Endothelial cell of umbilical vein (primary cell): Measurements from ENCODE around the gene CWC27. TPM values are rescaled to one million over a fixed set of nuclear protein-coding genes. Genes with fewer than 3 reads are reported as not detected.

ENCODE experiments used
- BruUV-seq: library from RNA; stranded (reverse); fragments of 400-500 nt; replicated peaks from 2 replicates; lab custom pipeline; 2021; lab: Mats Ljungman, UMichigan
- CTCF ChIA-PET: fragments of 300-600, 350-600 bp; sonication (Branson Sonifier 250); formaldehyde crosslinking; loops from one replicate; lab custom pipeline; 2021; ENCODE audit warnings: antibody characterized with exemption, inconsistent platforms; lab: Charles Lee
- POLR2A ChIA-PET: fragments of 300-600, 350-600 bp; sonication (Branson Sonifier 250); formaldehyde crosslinking; loops from one replicate; lab custom pipeline; 2021; ENCODE audit warnings: antibody characterized with exemption, inconsistent platforms; lab: Charles Lee
- DNase-seq: peaks from one replicate; pipeline ENCODE4 v3.0.0-alpha.2; 2011; ENCODE audit warnings: low read depth, low spot score
- FAIRE-seq: peaks from 2 replicates; lab custom pipeline; 2011; peaks lifted over from hg19 to GRCh38; lab: Jason Lieb, UNC
- H2AFZ ChIP-seq: 2 replicates; pipeline ENCODE4 v1.6.0; 2012; ENCODE audit warnings: low read depth, low read length, control low read depth, inconsistent platforms
- H3K27ac ChIP-seq: 2 replicates; pipeline ENCODE4 v1.5.1; 2011; ENCODE audit warnings: low read depth, mild to moderate bottlenecking, control low read depth, low read length, moderate library complexity; ENCODE audit not compliant: insufficient read depth
- H3K27me3 ChIP-seq, 2 experiments: 2 replicates each; pipeline versions ENCODE4 v1.6.0 to v1.6.1; 2011; ENCODE audit warnings: low read length in 2 of 2, mixed read lengths in 1 of 2; ENCODE audit not compliant: control insufficient read depth in 2 of 2, insufficient read depth in 2 of 2
- H3K36me3 ChIP-seq, 2 experiments: 2 replicates in 1 of 2; 3 replicates in 1 of 2; pipeline ENCODE4 v1.5.1; 2011; ENCODE audit warnings: low read length in 2 of 2, mild to moderate bottlenecking in 1 of 2, moderate library complexity in 1 of 2; ENCODE audit not compliant: control insufficient read depth in 2 of 2, insufficient read depth in 2 of 2; ENCODE audit errors: extremely low read depth in 1 of 2
- H3K4me1 ChIP-seq: 3 replicates; pipeline ENCODE4 v1.5.1; 2011; ENCODE audit warnings: mild to moderate bottlenecking, low read length; ENCODE audit not compliant: control insufficient read depth, insufficient read depth; ENCODE audit errors: extremely low read depth
- H3K4me2 ChIP-seq: 2 replicates; pipeline ENCODE4 v1.6.1; 2011; ENCODE audit warnings: low read length, control low read depth, mixed read lengths; ENCODE audit not compliant: insufficient read depth
- H3K4me3 ChIP-seq, 3 experiments: fragments of 200-600 bp in 1 of 3; sonication (generic), shearing (Covaris generic) in 1 of 3; replicated peaks in 1 of 3; 2 replicates each; pipeline ENCODE4 v1.5.1; 2011 to 2016; ENCODE audit warnings: control low read depth in 3 of 3, low read length in 3 of 3, mild to moderate bottlenecking in 2 of 3, inconsistent platforms in 1 of 3, low read depth in 1 of 3, moderate library complexity in 1 of 3; ENCODE audit not compliant: insufficient read depth in 1 of 3
- H3K79me2 ChIP-seq: 2 replicates; pipeline ENCODE4 v1.6.0; 2012; ENCODE audit warnings: low read length, inconsistent platforms; ENCODE audit not compliant: control insufficient read depth, insufficient read depth
- H3K9ac ChIP-seq: replicated peaks from 2 replicates; pipeline ENCODE3; 2011; ENCODE audit warnings: low read length, control low read depth; ENCODE audit not compliant: insufficient read depth; ENCODE audit errors: extremely low read depth
- H3K9me1 ChIP-seq: replicated peaks from 3 replicates; pipeline ENCODE4 v1.6.0; 2011; ENCODE audit warnings: mild to moderate bottlenecking, low read length; ENCODE audit not compliant: control insufficient read depth, insufficient read depth; ENCODE audit errors: extremely low read depth
- H3K9me3 ChIP-seq: replicated peaks from 2 replicates; pipeline ENCODE4 v1.5.1; 2012; ENCODE audit warnings: low read length, inconsistent platforms; ENCODE audit not compliant: control insufficient read depth, insufficient read depth
- H4K20me1 ChIP-seq: replicated peaks from 2 replicates; pipeline ENCODE3; 2011; ENCODE audit warnings: mild to moderate bottlenecking, low read length; ENCODE audit not compliant: control insufficient read depth, insufficient read depth; ENCODE audit errors: extremely low read depth
- EZH2 ChIP-seq: IDR thresholded peaks from 2 replicates; pipeline ENCODE4 v1.6.1; 2012; ENCODE audit warnings: borderline replicate concordance, low read depth, mild to moderate bottlenecking, moderate library complexity, low read length, inconsistent platforms; ENCODE audit not compliant: severe bottlenecking
- FOS ChIP-seq: IDR thresholded peaks from 2 replicates; pipeline ENCODE4 v1.6.1; 2011; ENCODE audit warnings: mild to moderate bottlenecking, low read length, moderate library complexity, borderline replicate concordance; ENCODE audit not compliant: insufficient read depth
- MYC ChIP-seq: IDR thresholded peaks from one replicate; pipeline ENCODE4 v1.6.1; 2011; ENCODE audit warnings: mild to moderate bottlenecking, low read depth, low read length
- POLR2A ChIP-seq: IDR thresholded peaks from 2 replicates; pipeline ENCODE4 v1.6.1; 2012; ENCODE audit warnings: low read depth, mild to moderate bottlenecking, control low read depth, low read length
- dilution Hi-C: fragments of 300-500 bp; cut with MboI; formaldehyde crosslinking; loops from one replicate; pipeline ENCODE4 v1.15.0; 2019; ENCODE audit warnings: low sequenced_read_pairs; ENCODE audit not compliant: extremely low pct_ligation_motif_present
- intact Hi-C: fragments of 100-400 bp; cut with micrococcal nuclease; formaldehyde crosslinking; loops from one replicate; pipeline ENCODE4 v1.10.0; 2022
- polyA plus RNA-seq, 4 experiments: library from polyadenylated mRNA; depleted of rRNA in 3 of 4; stranded (reverse) in 3 of 4; unstranded in 1 of 4; fragments of >200 nt; gene quantifications; 2 replicates each; pipeline versions ENCODE4 v1.2.1 to v1.2.3, GENCODE V29; 2011 to 2012; ENCODE audit warnings: missing spikeins in 1 of 4
- total RNA-seq: library from RNA; stranded (reverse); gene quantifications from 2 replicates; pipeline ENCODE4 v1.2.3, GENCODE V29; 2021
- TF ChIP-seq, protein P1 (sequence below), 2 donors: IDR thresholded peaks; 1 replicate in 1 of 2; 2 replicates in 1 of 2; pipeline ENCODE4 v1.5.1; 2011; ENCODE audit warnings: low read length in 2 of 2, mild to moderate bottlenecking in 2 of 2, moderate library complexity in 2 of 2, control low read depth in 1 of 2, inconsistent platforms in 1 of 2, low read depth in 1 of 2; ENCODE audit not compliant: insufficient read depth in 1 of 2; ENCODE audit errors: extremely low read depth in 1 of 2
- TF ChIP-seq, protein P2 (sequence below): IDR thresholded peaks from 2 replicates; pipeline ENCODE4 v1.6.1; 2011; ENCODE audit not compliant: insufficient read depth, insufficient read length

The CWC27 gene
- total and polyA plus RNA-seq, 2 donors (not counting 3 experiments of a cell fraction or from before 2014, with no cell fraction given) = 11.9 to 23.8 TPM

DNA sequence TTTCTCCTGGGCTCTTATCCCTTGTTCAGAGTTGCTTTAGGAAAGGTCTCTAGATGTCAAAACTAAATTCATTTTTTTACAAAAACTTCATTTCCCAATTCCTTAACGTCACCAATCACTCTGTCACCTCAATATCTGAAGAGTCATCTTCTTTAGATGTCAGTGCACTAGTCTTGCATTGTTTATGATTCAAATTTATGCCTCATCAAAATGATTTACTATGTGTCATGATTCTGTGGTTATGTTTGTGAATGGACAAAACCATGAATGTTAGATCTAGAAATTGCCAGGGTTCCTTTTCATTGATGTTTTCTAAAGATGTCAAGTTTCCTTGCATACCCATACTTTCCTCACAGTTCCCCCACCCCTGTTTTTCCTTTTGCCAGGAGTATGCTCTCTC lies 21.5 kb downstream of the CWC27 start:
- DNase-seq (no peak), FAIRE-seq (no peak)
- no peak overlapping the region for H2AFZ ChIP-seq
- H4K20me1 ChIP-seq = no peaks in the 10 kb centered on the region
- intact Hi-C loops (no loop called here), dilution Hi-C loops (no loop called here)
- H3K4me3 ChIP-seq = no peak overlapping the region
- no TSS peak for BruUV-seq
- H3K27ac ChIP-seq = no peak overlapping the region
- H3K4me2 ChIP-seq = no peak overlapping the region
- no peaks in the 10 kb centered on the region for H3K79me2 ChIP-seq
- TF ChIP-seq, protein P1, sequence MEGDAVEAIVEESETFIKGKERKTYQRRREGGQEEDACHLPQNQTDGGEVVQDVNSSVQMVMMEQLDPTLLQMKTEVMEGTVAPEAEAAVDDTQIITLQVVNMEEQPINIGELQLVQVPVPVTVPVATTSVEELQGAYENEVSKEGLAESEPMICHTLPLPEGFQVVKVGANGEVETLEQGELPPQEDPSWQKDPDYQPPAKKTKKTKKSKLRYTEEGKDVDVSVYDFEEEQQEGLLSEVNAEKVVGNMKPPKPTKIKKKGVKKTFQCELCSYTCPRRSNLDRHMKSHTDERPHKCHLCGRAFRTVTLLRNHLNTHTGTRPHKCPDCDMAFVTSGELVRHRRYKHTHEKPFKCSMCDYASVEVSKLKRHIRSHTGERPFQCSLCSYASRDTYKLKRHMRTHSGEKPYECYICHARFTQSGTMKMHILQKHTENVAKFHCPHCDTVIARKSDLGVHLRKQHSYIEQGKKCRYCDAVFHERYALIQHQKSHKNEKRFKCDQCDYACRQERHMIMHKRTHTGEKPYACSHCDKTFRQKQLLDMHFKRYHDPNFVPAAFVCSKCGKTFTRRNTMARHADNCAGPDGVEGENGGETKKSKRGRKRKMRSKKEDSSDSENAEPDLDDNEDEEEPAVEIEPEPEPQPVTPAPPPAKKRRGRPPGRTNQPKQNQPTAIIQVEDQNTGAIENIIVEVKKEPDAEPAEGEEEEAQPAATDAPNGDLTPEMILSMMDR (IDR thresholded peaks at IDR 0.05; ENCODE audit: extremely low read depth in 1 of 2, insufficient read depth in 1 of 2, low read depth in 1 of 2, low read length in 2 of 2) = no peak
- TF ChIP-seq EZH2 = no peak
- TF ChIP-seq POLR2A = no peak
- TF ChIP-seq FOS = no peak
- TF ChIP-seq, protein P2, sequence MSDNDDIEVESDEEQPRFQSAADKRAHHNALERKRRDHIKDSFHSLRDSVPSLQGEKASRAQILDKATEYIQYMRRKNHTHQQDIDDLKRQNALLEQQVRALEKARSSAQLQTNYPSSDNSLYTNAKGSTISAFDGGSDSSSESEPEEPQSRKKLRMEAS = no peak
- no peak for TF ChIP-seq MYC
- no peaks in the 10 kb centered on the region for H3K9me1 ChIP-seq
- no peak overlapping the region for H3K9ac ChIP-seq
- CTCF ChIA-PET = no interaction called here
- H3K36me3 ChIP-seq = peaks cover 2 to 3% of the 10 kb centered on the region in 2 experiments
- peaks cover 36% of the 10 kb centered on the region for H3K4me1 ChIP-seq
- H3K27me3 ChIP-seq = no peaks in the 10 kb centered on the region
- POLR2A ChIA-PET = no interaction called here
- no peaks in the 10 kb centered on the region for H3K9me3 ChIP-seq
